HepG2 (cell line): ENCODE measurements around the gene MUC4. TPM values are rescaled to one million over a fixed set of nuclear protein-coding genes. Genes with fewer than 3 reads are reported as not detected.

ENCODE experiments used
- ATAC-seq: fragments of 200-7000 bp; cut with Tn5 transposase; 3 replicates; pipeline ENCODE4 v1.9.1; 2020; ENCODE audit warnings: mild to moderate bottlenecking, moderate library complexity
- BruUV-seq: library from RNA; stranded (reverse); fragments of 400-500 nt; replicated peaks from 2 replicates; lab custom pipeline; 2021; lab: Mats Ljungman, UMichigan
- CTCF ChIA-PET: fragments of 300-600 bp; formaldehyde crosslinking; extraction: SDS; loops from one replicate; lab custom pipeline; 2021; ENCODE audit warnings: low total read pairs, inconsistent platforms, low intra/inter-chr PET ratio; lab: Yijun Ruan, JAX
- POLR2A ChIA-PET: fragments of 350-600 bp; sonication (Branson Sonifier 250); formaldehyde crosslinking; loops from one replicate; lab custom pipeline; 2020; ENCODE audit warnings: antibody characterized with exemption, inconsistent platforms; lab: Yijun Ruan, JAX
- DNase-seq: peaks from one replicate; pipeline ENCODE4 v3.0.0-alpha.2; 2015; ENCODE audit warnings: low spot score
- FAIRE-seq: peaks from 3 replicates; lab custom pipeline; 2011; peaks lifted over from hg19 to GRCh38; lab: Jason Lieb, UNC
- H2AFZ ChIP-seq: one replicate; pipeline ENCODE4 v1.6.1; 2011; ENCODE audit warnings: low read length, inconsistent platforms
- H3K27ac ChIP-seq: fragments of 300-600 bp; 3 replicates; pipeline ENCODE4 v1.8.0; 2011; ENCODE audit warnings: mixed run types, mild to moderate bottlenecking, mixed read lengths, low read length, inconsistent platforms; ENCODE audit not compliant: insufficient read depth; ENCODE audit errors: extremely low read length
- H3K27me3 ChIP-seq, 2 experiments: fragments of 200-600 bp in 1 of 2; 2 replicates in 1 of 2; 3 replicates in 1 of 2; pipeline versions ENCODE4 v1.6.0 to v1.8.0; 2011; ENCODE audit warnings: low read length in 2 of 2, mild to moderate bottlenecking in 2 of 2, moderate library complexity in 2 of 2, inconsistent platforms in 1 of 2; ENCODE audit not compliant: insufficient read depth in 2 of 2, control insufficient read depth in 1 of 2
- H3K36me3 ChIP-seq, 2 experiments: fragments of 200-600 bp in 1 of 2; replicated peaks in 1 of 2; 2 replicates in 1 of 2; 3 replicates in 1 of 2; pipeline versions ENCODE4 v1.5.1 to v1.8.0; 2011; ENCODE audit warnings: low read length in 2 of 2, inconsistent platforms in 1 of 2; ENCODE audit not compliant: insufficient read depth in 2 of 2, control insufficient read depth in 1 of 2
- H3K4me1 ChIP-seq: 2 replicates; pipeline ENCODE4 v1.5.1; 2012; ENCODE audit warnings: low read length, inconsistent platforms; ENCODE audit not compliant: insufficient read depth
- H3K4me2 ChIP-seq: 2 replicates; pipeline ENCODE4 v1.6.0; 2011; ENCODE audit warnings: low read depth, low read length, inconsistent platforms
- H3K4me3 ChIP-seq, 3 experiments: fragments of 200-600 bp in 1 of 3; sonication (generic), shearing (Covaris generic) in 1 of 3; replicated peaks in 1 of 3; 2 replicates each; pipeline ENCODE4 v1.5.1; 2011 to 2016; ENCODE audit warnings: low read length in 3 of 3, inconsistent platforms in 2 of 3, low read depth in 2 of 3, mild to moderate bottlenecking in 2 of 3, control low read depth in 1 of 3, mixed read lengths in 1 of 3; ENCODE audit not compliant: insufficient read depth in 1 of 3
- H3K79me2 ChIP-seq: one replicate; pipeline ENCODE4 v1.6.1; 2011; ENCODE audit warnings: low read length, inconsistent platforms; ENCODE audit not compliant: insufficient read depth
- H3K9ac ChIP-seq: 2 replicates; pipeline ENCODE4 v1.6.0; 2011; ENCODE audit warnings: mild to moderate bottlenecking, low read depth, low read length, inconsistent platforms; ENCODE audit not compliant: insufficient read depth
- H3K9me3 ChIP-seq: 2 replicates; pipeline ENCODE4 v1.5.1; 2012; ENCODE audit warnings: mild to moderate bottlenecking, low read length
- H4K20me1 ChIP-seq: 2 replicates; pipeline ENCODE4 v1.6.0; 2011; ENCODE audit warnings: inconsistent platforms, mild to moderate bottlenecking, low read length, moderate library complexity; ENCODE audit not compliant: insufficient read depth
- ATF7-NPFF ChIP-seq: sonication (generic); formaldehyde crosslinking; IDR thresholded peaks from 2 replicates; pipeline ENCODE4 v1.8.1; 2023; ENCODE audit warnings: mild to moderate bottlenecking, low read depth, missing genetic modification reagents, moderate library complexity
- CBX1 ChIP-seq: IDR thresholded peaks from one replicate; pipeline ENCODE4 v1.6.1; 2016; ENCODE audit warnings: antibody characterized with exemption, low read depth
- ETV5 ChIP-seq: IDR thresholded peaks from 2 replicates; pipeline ENCODE4 v1.6.1; 2018; ENCODE audit warnings: missing biosample characterization, missing genetic modification reagents, inconsistent platforms, borderline replicate concordance
- GMEB1 ChIP-seq: sonication (generic); formaldehyde crosslinking; IDR thresholded peaks from 2 replicates; pipeline ENCODE4 v1.5.1; 2020; ENCODE audit warnings: missing genetic modification reagents, mild to moderate bottlenecking, borderline replicate concordance
- KMT2A ChIP-seq: sonication (generic); formaldehyde crosslinking; IDR thresholded peaks from 2 replicates; pipeline ENCODE4 v1.4.0; 2020; ENCODE audit warnings: missing genetic modification reagents
- SRF ChIP-seq: IDR thresholded peaks from 2 replicates; pipeline ENCODE4 v1.6.1; 2011; ENCODE audit warnings: mild to moderate bottlenecking, low read depth, low read length, moderate library complexity
- TBP ChIP-seq: sonication (generic); formaldehyde crosslinking; IDR thresholded peaks from 2 replicates; pipeline ENCODE4 v1.5.0; 2020; ENCODE audit warnings: missing genetic modification reagents
- ZBTB1 ChIP-seq: sonication (generic); formaldehyde crosslinking; IDR thresholded peaks from 2 replicates; pipeline ENCODE4 v1.4.0; 2020; ENCODE audit warnings: missing genetic modification reagents, borderline replicate concordance
- ZKSCAN1 ChIP-seq: fragments of 150-350 bp; IDR thresholded peaks from 2 replicates; pipeline ENCODE4 v1.6.1; 2014; ENCODE audit warnings: low read length
- ZMYM3 ChIP-seq: sonication (generic); formaldehyde crosslinking; IDR thresholded peaks from 2 replicates; pipeline ENCODE4 v1.5.1; 2020; ENCODE audit warnings: mild to moderate bottlenecking, missing genetic modification reagents
- ZNF281 ChIP-seq: sonication (generic); formaldehyde crosslinking; IDR thresholded peaks from 2 replicates; pipeline ENCODE4 v1.4.0; 2020; ENCODE audit warnings: missing genetic modification reagents, borderline replicate concordance
- ZNF343 ChIP-seq: sonication (generic); formaldehyde crosslinking; IDR thresholded peaks from 2 replicates; pipeline ENCODE4 v1.4.0; 2020; ENCODE audit warnings: mild to moderate bottlenecking, missing genetic modification reagents
- ZNF350 ChIP-seq: sonication (generic); formaldehyde crosslinking; IDR thresholded peaks from 2 replicates; pipeline ENCODE4 v1.4.0; 2020; ENCODE audit warnings: mild to moderate bottlenecking, low read depth, missing genetic modification reagents, borderline replicate concordance
- ZNF354B ChIP-seq: sonication (generic); formaldehyde crosslinking; IDR thresholded peaks from 2 replicates; pipeline ENCODE4 v1.8.0; 2022; ENCODE audit warnings: mild to moderate bottlenecking, missing genetic modification reagents
- ZNF441 ChIP-seq: sonication (generic); formaldehyde crosslinking; IDR thresholded peaks from 2 replicates; pipeline ENCODE4 v1.7.0; 2021; ENCODE audit warnings: missing genetic modification reagents, borderline replicate concordance
- ZNF446 ChIP-seq: sonication (generic); formaldehyde crosslinking; IDR thresholded peaks from 2 replicates; pipeline ENCODE4 v1.5.0; 2020; ENCODE audit warnings: mild to moderate bottlenecking, missing genetic modification reagents
- ZNF543 ChIP-seq: sonication (generic); formaldehyde crosslinking; IDR thresholded peaks from 2 replicates; pipeline ENCODE4 v1.4.0; 2020; ENCODE audit warnings: mild to moderate bottlenecking, missing genetic modification reagents
- ZNF773 ChIP-seq: sonication (generic); formaldehyde crosslinking; IDR thresholded peaks from 2 replicates; pipeline ENCODE4 v1.4.0; 2020; ENCODE audit warnings: missing genetic modification reagents, borderline replicate concordance
- ZNF777 ChIP-seq: sonication (generic); formaldehyde crosslinking; IDR thresholded peaks from 2 replicates; pipeline ENCODE4 v1.4.0; 2020; ENCODE audit warnings: missing genetic modification reagents
- WGBS: methylation state at CpG from one replicate; pipeline ENCODE4 v1.1.6; 2017; ENCODE audit warnings: low lambda C conversion rate; 5-methylcytosine and 5-hydroxymethylcytosine counted together
- in situ Hi-C: cut with HindIII; loops from 2 replicates; pipeline ENCODE4 v1.10.0; 2017; ENCODE audit warnings: low pct_unique_long_range_greater_than_20kb; ENCODE audit not compliant: extremely low pct_ligation_motif_present
- intact Hi-C: fragments of 100-400 bp; cut with micrococcal nuclease; formaldehyde crosslinking; loops from one replicate; pipeline ENCODE4 v1.10.0; 2022; ENCODE audit not compliant: unreplicated experiment
- polyA plus RNA-seq, 8 experiments: library from polyadenylated mRNA; depleted of rRNA in 3 of 8; stranded (reverse) in 7 of 8; unstranded in 1 of 8; fragments of >200 nt; fragmentation: Illumina TruSeq in 4 of 8; extraction: Trizol in 4 of 8; gene quantifications; 2 replicates each; pipeline versions ENCODE4 v1.2.1 to v1.2.3, GENCODE V29; 2011 to 2016; ENCODE audit warnings: low read depth in 4 of 8, missing spikeins in 1 of 8, mixed read lengths in 1 of 8; ENCODE audit not compliant: insufficient read depth in 1 of 8
- total RNA-seq, 5 experiments: library from RNA; depleted of rRNA; stranded (reverse); fragments of >200 nt; fragmentation: Illumina TruSeq; extraction: Trizol; gene quantifications; 2 replicates each; pipeline ENCODE4 v1.2.3, GENCODE V29; 2016; ENCODE audit warnings: low read depth in 1 of 5

MUC4 gene
- total and polyA plus RNA-seq, 2 of the 13 experiments (the other 11 are each of a cell fraction or from before 2014, with no cell fraction given) = not detected

GRCh38 chr3:195815169-195815771 is 3.5 kb upstream of the MUC4 start (continued):
- TF ChIP-seq GMEB1 (no peak), ZKSCAN1 (no peak), ATF7-NPFF (CRISPR knock-in tag) (no peak), ZMYM3 (CRISPR knock-in tag) (no peak), CBX1 (no peak), KMT2A (CRISPR knock-in tag) (no peak), ZNF446 (CRISPR knock-in tag) (no peak), ZNF350 (CRISPR knock-in tag) (no peak)

GRCh38 chr3:195813916-195814640 is 2.3 kb upstream of the MUC4 start:
- H4K20me1 ChIP-seq = no peaks in the 10 kb centered on the region
- no peak for DNase-seq
- in situ Hi-C loops = no loop called here
- no peaks in the 10 kb centered on the region for H3K4me1 ChIP-seq
- no peak overlapping the region for H3K27ac ChIP-seq
- H3K36me3 ChIP-seq = no peaks in the 10 kb centered on the region
- intact Hi-C loops = no loop called here
- no peak for ATAC-seq
- no peak overlapping the region for H3K4me2 ChIP-seq
- no peak overlapping the region for H3K9ac ChIP-seq
- H3K79me2 ChIP-seq = no peaks in the 10 kb centered on the region
- CTCF ChIA-PET = no interaction called here
- H2AFZ ChIP-seq = no peak overlapping the region
- FAIRE-seq = no peak
- POLR2A ChIA-PET = no interaction called here
- no TSS peak for BruUV-seq
- H3K4me3 ChIP-seq = no peak overlapping the region
- WGBS = 47% methylated on average over 17 of the region's 24 CpGs
- H3K9me3 ChIP-seq = no peaks in the 10 kb centered on the region
- H3K27me3 ChIP-seq = peaks cover 18 to 65% of the 10 kb centered on the region in 2 experiments; a peak in 4 of 5 replicates
- TF ChIP-seq ETV5 = no peak
- no peak for TF ChIP-seq ZNF543 (CRISPR knock-in tag)
- TF ChIP-seq SRF = no peak
- no peak for TF ChIP-seq ZNF777
- TF ChIP-seq ZNF354B (CRISPR knock-in tag) = no peak
- TF ChIP-seq ZNF281 (CRISPR knock-in tag) = no peak
- TF ChIP-seq ZNF441 (CRISPR knock-in tag) = no peak
- no peak for TF ChIP-seq ZMYM3 (CRISPR knock-in tag)
- TF ChIP-seq TBP (CRISPR knock-in tag) = no peak
- no peak for TF ChIP-seq ZNF773 (CRISPR knock-in tag)
- no peak for TF ChIP-seq ZBTB1 (CRISPR knock-in tag)
- no peak for TF ChIP-seq ZNF343 (CRISPR knock-in tag)
